Central memory CD4-positive, alpha-beta T cell (primary cell): ENCODE data around the gene FBXO46.
A peak's percentile ranks its signal among the peaks of the same experiment; 100 is the strongest.

ENCODE experiments used
- DNase-seq: peaks from one replicate; pipeline ENCODE4 v3.0.0; 2022
- total RNA-seq, 3 experiments: gene quantifications; one replicate each; lab custom pipeline; 2026; lab: John Stamatoyannopoulos, UW

The FBXO46 gene, protein sequence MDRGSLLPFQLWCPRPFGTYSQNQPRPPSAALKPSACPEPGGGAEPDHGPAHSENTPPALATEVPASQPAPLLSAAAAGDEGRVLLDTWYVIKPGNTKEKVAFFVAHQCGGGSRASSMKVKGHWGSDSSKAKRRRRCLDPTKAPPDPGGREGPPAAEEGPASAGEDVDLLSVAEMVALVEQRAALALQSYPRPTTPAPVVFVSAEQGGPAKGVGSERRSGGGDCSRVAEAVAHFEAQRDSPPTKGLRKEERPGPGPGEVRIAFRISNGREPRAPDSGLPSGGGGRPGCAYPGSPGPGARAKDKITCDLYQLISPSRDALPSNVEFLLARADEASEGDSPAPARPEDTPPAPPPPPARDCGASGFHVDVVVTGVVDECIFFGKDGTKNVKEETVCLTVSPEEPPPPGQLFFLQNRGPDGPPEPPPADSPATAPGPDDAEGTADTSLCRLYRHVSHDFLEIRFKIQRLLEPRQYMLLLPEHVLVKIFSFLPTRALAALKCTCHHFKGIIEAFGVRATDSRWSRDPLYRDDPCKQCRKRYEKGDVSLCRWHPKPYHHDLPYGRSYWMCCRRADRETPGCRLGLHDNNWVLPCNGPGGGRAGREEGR
- 20.6 to 24.6 (median 24.4) reads per million in 3 experiments for total RNA-seq

DNA sequence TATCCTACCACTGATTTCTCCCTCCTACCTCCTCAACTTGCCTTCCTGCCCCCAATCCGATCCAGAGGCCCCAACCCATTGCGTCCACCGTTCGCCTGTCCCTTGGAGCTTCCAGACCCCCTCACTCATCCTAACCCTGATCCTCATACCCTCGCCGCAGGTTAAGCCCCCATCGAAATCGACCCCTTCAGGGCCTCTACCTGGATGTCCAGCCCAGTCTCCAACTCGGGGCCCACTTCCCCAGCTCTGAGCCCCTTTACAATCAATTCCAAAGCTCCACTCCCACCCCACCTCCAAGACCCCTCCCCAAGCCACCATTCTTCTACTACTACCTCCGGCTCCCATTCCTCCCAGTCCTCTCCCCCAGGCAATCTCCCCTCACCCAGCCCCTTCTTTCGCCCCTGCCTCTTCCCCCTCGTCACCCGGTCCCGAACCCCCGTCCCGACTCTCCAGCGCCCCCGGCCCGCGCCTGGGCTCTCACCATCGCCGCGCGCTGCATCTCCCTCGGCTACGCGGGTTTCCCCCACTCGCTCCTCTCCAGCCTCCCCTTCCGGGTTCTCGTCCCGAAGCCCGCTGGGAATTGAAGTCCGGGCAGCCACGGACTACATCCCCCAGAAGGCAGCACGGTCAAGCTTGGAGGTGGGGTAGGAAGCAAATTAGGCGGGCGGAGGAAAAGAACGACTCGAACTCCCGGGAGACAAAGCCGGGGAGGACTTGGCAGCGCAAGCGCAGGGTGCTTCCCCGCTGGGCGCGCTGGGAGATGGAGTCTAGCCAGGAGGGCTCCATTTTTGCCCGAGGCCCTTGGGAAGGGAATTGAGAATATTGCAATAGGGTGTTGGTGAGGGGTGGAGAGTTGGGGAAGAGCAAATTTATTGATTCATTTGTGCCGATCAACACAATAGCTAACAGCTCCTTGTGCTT is at the start of gene FBXO46:
Gene FBXO46, minus strand, starts transcription at position 529 of the 921 bp plus-strand sequence. CDS start 17,401 bp downstream, outside the sequence.
- DNase-seq = peak; percentile 91

GRCh38 chr19:45780146-45780447 is 49.4 kb upstream of the FBXO46 start:
- DNase-seq = no peak

DNA sequence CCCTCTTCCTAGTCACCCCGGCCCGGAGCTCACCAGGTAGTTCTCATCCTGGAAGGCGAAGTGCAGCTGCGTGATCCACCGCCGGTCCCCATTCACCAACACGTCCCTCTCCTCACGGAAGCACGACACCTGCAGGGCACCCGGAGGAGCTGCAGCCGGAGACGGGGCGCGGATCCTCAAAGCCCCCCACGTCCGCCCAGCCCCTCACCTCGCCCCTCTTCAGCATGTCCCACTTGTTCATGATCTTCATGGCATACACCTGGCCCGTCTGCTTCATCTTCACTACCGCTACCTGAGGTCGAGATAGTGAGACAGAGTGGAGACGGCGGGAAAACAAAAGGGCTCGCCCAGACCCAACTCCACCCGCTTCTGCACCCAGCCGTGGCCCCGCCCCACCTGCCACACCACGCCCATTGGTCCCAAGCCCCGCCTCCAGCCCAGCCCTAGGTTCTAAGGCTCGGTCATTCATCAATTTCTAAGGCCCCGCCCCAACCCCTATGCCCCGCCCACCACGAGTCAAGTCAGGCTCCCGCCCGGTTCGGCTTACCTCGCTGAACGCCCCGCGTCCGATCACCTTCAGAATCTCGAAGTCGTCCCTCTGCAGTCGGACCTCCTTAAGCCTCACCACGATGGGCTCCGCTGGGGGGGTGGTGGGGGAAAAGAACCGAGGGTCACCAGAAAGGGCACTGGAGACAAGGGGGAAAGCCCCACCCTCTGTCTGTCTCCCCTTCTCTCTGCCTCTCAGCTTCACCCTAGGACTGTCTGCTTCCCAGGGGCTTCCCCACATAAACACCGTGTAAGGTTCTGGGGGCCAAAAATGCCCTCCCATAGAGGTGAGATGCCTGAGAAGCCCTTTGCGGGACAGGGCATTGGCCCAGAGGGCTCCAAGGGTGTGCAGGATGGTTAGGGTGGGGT is 48.8 kb upstream of the FBXO46 start:
- DNase-seq = peak; percentile 57

DNA sequence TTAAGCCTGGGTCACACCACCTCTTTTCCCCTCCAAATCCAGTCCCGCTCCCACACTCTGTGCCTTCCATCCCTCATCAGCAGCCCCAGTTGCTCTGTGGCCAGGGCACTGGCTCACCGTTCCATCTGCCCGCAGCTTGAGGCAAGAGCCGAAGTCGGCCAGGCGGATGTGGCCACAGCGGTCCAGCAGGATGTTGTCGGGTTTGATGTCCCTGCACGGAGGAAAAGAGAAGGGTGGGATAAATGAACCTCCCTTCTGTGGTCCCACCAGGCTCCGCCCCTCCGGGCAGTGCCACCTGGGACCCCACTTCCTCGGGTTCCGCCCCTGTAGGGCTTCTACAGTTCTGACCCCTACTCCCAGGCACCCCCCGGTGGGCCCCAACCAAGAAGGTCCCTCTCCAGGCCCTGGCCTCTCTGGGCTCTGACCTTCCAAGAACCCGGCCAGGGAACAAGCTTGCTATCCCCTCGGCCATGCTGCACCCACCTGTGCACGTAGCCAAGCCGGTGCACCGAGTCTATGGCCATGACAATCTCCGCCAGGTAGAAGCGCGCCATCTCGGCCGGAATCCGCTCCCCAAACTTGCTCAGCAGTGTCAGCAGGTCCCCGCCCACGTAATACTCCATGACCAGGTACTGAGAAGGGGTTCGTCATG is 47.4 kb upstream of the FBXO46 start:
- DNase-seq = no peak

GRCh38 chr19:45777395-45777961 is 46.8 kb upstream of the FBXO46 start:
- no peak for DNase-seq

DNA sequence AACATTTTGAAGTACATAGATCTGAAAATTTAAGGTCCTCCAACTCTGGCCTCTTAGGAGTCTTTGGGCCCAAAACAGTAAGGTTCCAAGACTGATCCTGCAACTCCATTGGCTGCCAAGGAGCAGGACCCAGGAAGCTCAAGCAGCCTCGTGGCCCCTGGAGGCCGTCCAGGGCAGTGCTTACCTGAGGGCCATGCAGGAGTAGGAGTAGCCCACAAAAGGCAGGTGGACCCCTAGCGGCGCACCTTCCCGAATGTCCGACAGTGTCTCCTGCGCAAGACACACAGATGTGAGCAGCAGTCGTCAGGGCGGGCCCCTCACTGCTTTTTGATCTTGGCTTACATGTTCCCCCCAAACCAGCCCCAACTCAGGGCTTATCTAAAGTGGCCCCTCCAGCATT is 44.1 kb upstream of the FBXO46 start:
- no peak for DNase-seq

DNA sequence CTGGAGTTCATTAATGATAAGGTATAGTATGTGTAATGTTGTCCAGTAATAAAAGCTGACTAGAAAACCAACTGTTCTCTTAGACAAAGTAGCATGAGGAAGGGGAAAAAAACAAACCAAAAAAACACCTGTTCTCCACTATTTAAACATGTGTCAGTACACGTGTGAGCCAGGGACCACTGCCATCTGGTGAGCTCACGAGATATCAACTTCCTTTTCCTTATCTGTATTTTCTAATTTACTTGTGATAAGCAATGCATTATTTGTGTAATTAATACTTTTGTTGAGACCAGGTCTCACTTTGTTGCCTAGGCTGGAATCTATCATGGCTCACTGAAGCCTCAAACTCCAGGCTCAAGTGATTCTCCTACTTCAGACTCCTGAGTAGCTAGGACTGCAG is 42.7 kb upstream of the FBXO46 start:
- no peak for DNase-seq

- DNase-seq = no peak
These were observed 42.2 kb upstream of the FBXO46 start for GRCh38 chr19:45772912-45773311.

GRCh38 chr19:45772130-45772840 is 41.6 kb upstream of the FBXO46 start:
- no peak for DNase-seq

DNA sequence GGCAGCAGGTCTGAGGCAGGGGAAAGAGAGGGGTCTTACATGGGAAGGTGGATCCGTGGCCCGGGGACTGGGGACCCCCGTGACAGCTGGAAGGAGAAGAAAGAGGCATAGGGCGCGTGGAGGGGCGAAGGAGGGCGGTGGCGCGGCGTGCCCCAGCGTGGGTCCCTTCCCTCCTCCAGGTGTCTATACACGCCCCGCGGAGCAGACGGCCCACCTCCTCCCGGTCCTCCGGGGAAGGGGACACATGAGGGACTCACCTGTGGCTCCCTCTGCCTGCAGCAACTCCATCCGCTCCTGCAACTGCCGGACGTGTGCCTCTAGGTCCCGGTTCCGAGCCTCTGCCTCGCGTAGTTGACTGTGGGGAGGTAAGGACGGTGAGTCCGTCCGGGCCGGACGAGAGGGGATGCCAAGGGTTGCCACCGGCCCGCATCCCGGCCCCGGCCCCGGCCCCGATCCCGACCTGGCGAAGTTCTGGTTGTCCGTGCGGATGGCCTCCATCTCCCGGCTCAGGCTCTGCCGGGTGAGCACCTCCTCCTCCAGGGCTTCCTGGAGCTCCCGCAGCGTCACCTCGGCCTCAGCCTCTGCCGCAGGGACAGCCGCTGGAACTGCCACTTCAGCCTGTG is 40.7 kb upstream of the FBXO46 start:
- DNase-seq = no peak

DNA sequence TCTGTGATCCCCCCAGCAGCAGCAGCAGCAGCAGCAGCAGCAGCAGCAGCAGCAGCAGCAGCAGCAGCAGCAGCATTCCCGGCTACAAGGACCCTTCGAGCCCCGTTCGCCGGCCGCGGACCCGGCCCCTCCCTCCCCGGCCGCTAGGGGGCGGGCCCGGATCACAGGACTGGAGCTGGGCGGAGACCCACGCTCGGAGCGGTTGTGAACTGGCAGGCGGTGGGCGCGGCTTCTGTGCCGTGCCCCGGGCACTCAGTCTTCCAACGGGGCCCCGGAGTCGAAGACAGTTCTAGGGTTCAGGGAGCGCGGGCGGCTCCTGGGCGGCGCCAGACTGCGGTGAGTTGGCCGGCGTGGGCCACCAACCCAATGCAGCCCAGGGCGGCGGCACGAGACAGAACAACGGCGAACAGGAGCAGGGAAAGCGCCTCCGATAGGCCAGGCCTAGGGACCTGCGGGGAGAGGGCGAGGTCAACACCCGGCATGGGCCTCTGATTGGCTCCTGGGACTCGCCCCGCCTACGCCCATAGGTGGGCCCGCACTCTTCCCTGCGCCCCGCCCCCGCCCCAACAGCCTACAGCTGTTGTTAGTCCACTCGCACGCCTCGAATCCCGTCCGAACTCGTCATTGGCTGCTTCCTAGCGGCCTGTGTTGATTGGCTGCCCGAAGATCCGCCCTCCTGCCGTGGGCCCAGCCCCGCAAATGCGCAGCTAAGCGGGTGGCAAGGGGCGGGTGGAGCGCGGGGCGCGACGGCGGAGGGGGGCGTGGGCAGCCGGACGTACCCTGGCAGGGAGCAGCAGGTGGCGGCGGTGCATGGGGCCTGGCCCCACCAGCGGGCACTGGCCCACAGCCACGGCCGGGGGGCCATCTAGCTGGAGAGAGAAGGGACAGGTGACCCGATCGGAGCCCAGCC is 39.8 kb upstream of the FBXO46 start:
- DNase-seq = peak; percentile 86

- DNase-seq = peak; percentile 71
These were observed 39.1 kb upstream of the FBXO46 start for GRCh38 chr19:45769821-45770191.

DNA sequence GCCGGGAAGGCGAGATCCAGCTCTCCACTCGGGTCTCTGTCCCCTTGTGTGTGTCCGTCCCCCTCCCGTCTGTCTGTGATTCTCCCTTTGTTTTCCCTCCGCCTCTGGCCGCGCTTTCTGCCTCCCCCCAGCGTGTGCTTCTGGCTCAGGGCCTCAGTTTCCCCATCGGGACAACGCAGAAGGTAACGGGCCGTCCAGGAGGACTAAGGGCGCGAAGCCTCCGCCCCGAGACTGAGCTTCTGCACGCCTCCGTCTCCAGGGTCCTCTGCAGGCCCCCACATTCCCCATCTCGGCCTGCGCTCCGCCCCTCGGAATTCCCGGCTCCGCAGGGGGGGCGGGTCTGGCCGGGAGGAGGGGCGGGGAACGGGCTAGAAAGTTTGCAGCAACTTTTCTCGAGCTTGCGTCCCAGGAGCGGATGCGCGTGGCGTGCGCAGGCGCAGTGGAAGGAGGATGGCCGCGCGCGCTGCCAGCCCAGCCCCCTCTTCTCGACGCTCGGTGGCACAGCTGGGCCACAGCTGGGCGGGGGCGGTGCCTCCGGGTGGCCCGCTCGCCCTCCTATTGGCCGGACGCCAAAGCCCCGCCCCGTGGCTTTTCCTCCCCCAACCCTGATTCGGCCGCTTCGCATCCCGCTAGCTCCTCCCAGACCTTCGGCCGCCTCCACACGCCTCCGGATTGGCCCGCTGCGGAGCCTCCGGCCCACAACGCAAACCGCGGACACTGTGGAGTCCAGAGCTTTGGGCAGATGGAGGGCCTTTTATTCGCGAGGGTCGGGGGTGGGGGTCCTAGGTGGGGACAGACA is 38.5 kb upstream of the FBXO46 start, which contains the start of gene SIX5:
Gene SIX5, minus strand, starts transcription at position 269 of the 799 bp plus-strand sequence. CDS start 408 bp downstream, outside the sequence.
- DNase-seq = peak; percentile 89

GRCh38 chr19:45768655-45768983 is 37.9 kb upstream of the FBXO46 start:
- peak; percentile 27 for DNase-seq

GRCh38 chr19:45767881-45768654 is 37.4 kb upstream of the FBXO46 start:
- DNase-seq = no peak

GRCh38 chr19:45767410-45767880 is 36.7 kb upstream of the FBXO46 start:
- DNase-seq = no peak

DNA sequence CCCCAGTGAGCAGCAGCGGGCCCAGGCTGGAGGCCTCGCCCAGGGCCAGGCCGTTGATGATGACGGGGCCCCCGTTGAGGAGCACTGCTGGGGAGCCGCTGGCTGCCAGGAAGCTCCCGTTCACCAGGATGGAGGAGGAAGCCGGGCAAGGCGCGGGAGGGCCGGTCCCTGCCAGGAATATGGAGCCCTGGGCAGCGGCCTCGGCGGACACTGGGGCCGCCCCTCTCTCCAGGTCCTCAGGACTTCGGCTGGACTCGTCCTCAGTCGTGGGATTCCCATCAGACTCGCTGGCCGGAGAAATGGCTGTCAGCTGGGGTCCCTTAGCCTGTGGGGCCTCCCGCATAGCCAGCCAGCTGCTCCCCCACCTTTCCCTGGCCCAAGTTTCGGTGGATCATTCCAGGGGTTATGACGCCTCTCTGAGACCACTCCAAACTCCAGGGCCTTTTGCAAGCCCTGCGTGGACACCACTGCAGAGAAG is 36.2 kb upstream of the FBXO46 start:
- DNase-seq = no peak
